ENCODE results near the gene SEMA4D.

- no peak for TF ChIP-seq CTCF (IDR thresholded peaks at IDR 0.05; ENCODE audit: low read length)
- TF ChIP-seq EZH2 (IDR thresholded peaks at IDR 0.05; ENCODE audit: borderline replicate concordance, low read length): no peak
Measured at GRCh38 chr9:89382026-89382986, 115.6 kb downstream of the SEMA4D start.

Measured in OCI-LY1 (cell line).